OCI-LY7 (cell line): ENCODE results near the gene GABRG3. TPM values are rescaled to one million over a fixed set of nuclear protein-coding genes. Genes with fewer than 3 reads are reported as not detected.

Experiments used
- BruUV-seq: library from RNA; stranded (reverse); fragments of 400-500 nt; replicated peaks from 2 replicates; lab custom pipeline; 2021; lab: Mats Ljungman, UMichigan
- CTCF ChIA-PET: fragments of 300-600 bp; sonication (Branson Sonifier 250); formaldehyde crosslinking; loops from one replicate; lab custom pipeline; 2022; ENCODE audit warnings: antibody characterized with exemption; ENCODE audit not compliant: unreplicated experiment; lab: Charles Lee
- POLR2A ChIA-PET: fragments of 300-600 bp; sonication (Branson Sonifier 250); formaldehyde crosslinking; loops from one replicate; lab custom pipeline; 2022; ENCODE audit warnings: antibody characterized with exemption; lab: Charles Lee
- DNase-seq: peaks from one replicate; pipeline ENCODE4 v3.0.0-alpha.2; 2015; ENCODE audit warnings: low spot score
- H2AFZ ChIP-seq: fragments of 200-600 bp; sonication (generic), shearing (Covaris generic); 2 replicates; pipeline ENCODE4 v1.6.1; 2014; ENCODE audit warnings: mild to moderate bottlenecking, antibody characterized with exemption, low read length, moderate library complexity
- H3K27ac ChIP-seq: fragments of 200-600 bp; sonication (generic); 2 replicates; pipeline ENCODE4 v1.5.1; 2014; ENCODE audit warnings: mixed run types, low read depth, mild to moderate bottlenecking, moderate library complexity, low read length, inconsistent platforms; ENCODE audit not compliant: poor library complexity, severe bottlenecking
- H3K36me3 ChIP-seq: fragments of 200-600 bp; sonication (generic); 2 replicates; pipeline ENCODE4 v1.6.1; 2014; ENCODE audit warnings: mild to moderate bottlenecking, antibody characterized with exemption, low read length, moderate library complexity, mixed read lengths; ENCODE audit not compliant: insufficient read depth
- H3K4me1 ChIP-seq: fragments of 200-600 bp; sonication (generic); 2 replicates; pipeline ENCODE4 v1.5.1; 2014; ENCODE audit warnings: mild to moderate bottlenecking, low read length; ENCODE audit not compliant: insufficient read depth, poor library complexity, severe bottlenecking
- H3K4me2 ChIP-seq: fragments of 200-600 bp; sonication (generic); 2 replicates; pipeline ENCODE4 v1.6.1; 2014; ENCODE audit warnings: mild to moderate bottlenecking, low read length
- H3K4me3 ChIP-seq: fragments of 200-600 bp; sonication (generic); 2 replicates; pipeline ENCODE4 v1.5.1; 2014; ENCODE audit warnings: mild to moderate bottlenecking, low read depth, low read length; ENCODE audit not compliant: poor library complexity, severe bottlenecking
- H3K79me2 ChIP-seq: fragments of 200-600 bp; sonication (generic); 2 replicates; pipeline ENCODE4 v1.6.1; 2016; ENCODE audit warnings: low read depth, mild to moderate bottlenecking, low read length, moderate library complexity, mixed read lengths; ENCODE audit not compliant: insufficient read depth
- H3K9me2 ChIP-seq: fragments of 200-600 bp; sonication (generic); 2 replicates; pipeline ENCODE4 v1.6.1; 2016; ENCODE audit warnings: mild to moderate bottlenecking, low read length, mixed read lengths; ENCODE audit not compliant: insufficient read depth
- H3K9me3 ChIP-seq: fragments of 200-600 bp; sonication (generic); 2 replicates; pipeline ENCODE4 v1.6.1; 2014; ENCODE audit warnings: mild to moderate bottlenecking, mixed run types, low read length, mixed read lengths
- H4K20me1 ChIP-seq: fragments of 200-600 bp; sonication (generic); 2 replicates; pipeline ENCODE4 v1.6.1; 2014; ENCODE audit warnings: mild to moderate bottlenecking, antibody characterized with exemption, low read length, moderate library complexity, mixed read lengths; ENCODE audit not compliant: insufficient read depth
- EZH2phosphoT487 ChIP-seq: fragments of 200-600 bp; sonication (generic); IDR thresholded peaks from 2 replicates; pipeline ENCODE4 v1.6.1; 2018; ENCODE audit warnings: low read depth, borderline replicate concordance, mild to moderate bottlenecking, mixed run types, antibody characterized with exemption, low read length, moderate library complexity, mixed read lengths
- intact Hi-C: fragments of 100-400 bp; cut with micrococcal nuclease; formaldehyde crosslinking; loops from one replicate; pipeline ENCODE4 v1.10.0; 2022; ENCODE audit not compliant: unreplicated experiment
- total RNA-seq, 2 experiments: library from RNA; depleted of rRNA in 1 of 2; stranded (reverse); fragments of >200 nt in 1 of 2; shearing (Covaris generic) in 1 of 2; gene quantifications; 2 replicates each; pipeline ENCODE4 v1.2.3, GENCODE V29; 2014 to 2022
- TF ChIP-seq, protein P1 (sequence below): fragments of 200-600 bp; sonication (generic); conservative IDR thresholded peaks from 2 replicates; pipeline ENCODE4 v1.5.1; 2014; ENCODE audit warnings: mild to moderate bottlenecking, antibody characterized with exemption, low read length, moderate library complexity, mixed read lengths

Gene GABRG3
- total RNA-seq, 2 experiments from 2014 or later: not detected

DNA sequence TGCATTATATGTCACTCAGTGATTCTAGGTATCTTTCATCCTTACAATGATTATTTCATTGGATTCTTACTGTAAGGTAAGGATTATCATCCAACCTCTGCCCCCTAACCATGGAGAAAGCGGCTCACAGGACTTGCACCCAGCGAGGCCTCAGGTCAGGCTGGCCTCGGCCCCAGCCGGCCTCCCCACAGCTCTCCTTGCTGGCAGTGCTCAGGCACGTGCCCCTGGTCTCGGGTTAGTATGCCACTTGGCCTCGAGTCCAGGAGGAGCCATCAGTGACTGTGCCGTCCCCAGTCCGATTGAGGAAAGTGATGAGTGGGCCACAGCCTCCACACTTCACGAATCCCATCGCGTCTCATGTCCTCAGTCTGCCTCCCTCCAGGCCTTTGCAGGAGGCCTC lies 35.7 kb upstream of the GABRG3 start:
- no peak for DNase-seq
- ChIA-PET POLR2A (no interaction called here), CTCF (no interaction called here)
- no peak overlapping the region for H3K4me2 ChIP-seq
- no peak for TF ChIP-seq EZH2phosphoT487
- TF ChIP-seq, protein P1, sequence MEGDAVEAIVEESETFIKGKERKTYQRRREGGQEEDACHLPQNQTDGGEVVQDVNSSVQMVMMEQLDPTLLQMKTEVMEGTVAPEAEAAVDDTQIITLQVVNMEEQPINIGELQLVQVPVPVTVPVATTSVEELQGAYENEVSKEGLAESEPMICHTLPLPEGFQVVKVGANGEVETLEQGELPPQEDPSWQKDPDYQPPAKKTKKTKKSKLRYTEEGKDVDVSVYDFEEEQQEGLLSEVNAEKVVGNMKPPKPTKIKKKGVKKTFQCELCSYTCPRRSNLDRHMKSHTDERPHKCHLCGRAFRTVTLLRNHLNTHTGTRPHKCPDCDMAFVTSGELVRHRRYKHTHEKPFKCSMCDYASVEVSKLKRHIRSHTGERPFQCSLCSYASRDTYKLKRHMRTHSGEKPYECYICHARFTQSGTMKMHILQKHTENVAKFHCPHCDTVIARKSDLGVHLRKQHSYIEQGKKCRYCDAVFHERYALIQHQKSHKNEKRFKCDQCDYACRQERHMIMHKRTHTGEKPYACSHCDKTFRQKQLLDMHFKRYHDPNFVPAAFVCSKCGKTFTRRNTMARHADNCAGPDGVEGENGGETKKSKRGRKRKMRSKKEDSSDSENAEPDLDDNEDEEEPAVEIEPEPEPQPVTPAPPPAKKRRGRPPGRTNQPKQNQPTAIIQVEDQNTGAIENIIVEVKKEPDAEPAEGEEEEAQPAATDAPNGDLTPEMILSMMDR: no peak
- no peaks in the 10 kb centered on the region for H3K79me2 ChIP-seq
- no peaks in the 10 kb centered on the region for H3K9me3 ChIP-seq
- H3K4me1 ChIP-seq: no peaks in the 10 kb centered on the region
- H3K27ac ChIP-seq: no peak overlapping the region
- H3K36me3 ChIP-seq: no peaks in the 10 kb centered on the region
- no peak overlapping the region for H2AFZ ChIP-seq
- intact Hi-C loops: no loop called here
- BruUV-seq: no TSS peak
- H3K9me2 ChIP-seq: no peaks in the 10 kb centered on the region
- H4K20me1 ChIP-seq: no peaks in the 10 kb centered on the region
- H3K4me3 ChIP-seq: no peak overlapping the region

DNA sequence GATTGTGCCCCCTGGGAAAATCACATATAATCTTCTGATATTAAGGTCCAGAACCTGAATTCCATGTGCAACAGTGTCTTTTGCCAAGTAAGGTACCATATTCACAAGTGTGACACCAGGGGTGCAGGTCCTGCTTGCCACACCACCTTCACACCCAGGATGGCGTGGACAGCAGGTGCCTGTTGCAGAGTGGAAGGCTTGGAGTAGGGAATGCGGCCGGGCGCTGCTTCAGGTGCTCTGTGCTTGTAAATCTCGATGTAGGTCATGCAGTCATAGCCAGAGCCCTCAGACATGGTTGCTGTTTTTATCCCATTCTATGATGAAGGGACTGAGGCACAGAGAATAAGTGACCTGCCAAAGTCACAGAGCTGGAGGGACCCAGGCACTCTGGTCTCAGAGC lies 34.5 kb upstream of the GABRG3 start:
- POLR2A ChIA-PET: no interaction called here
- BruUV-seq: no TSS peak
- TF ChIP-seq EZH2phosphoT487: no peak
- TF ChIP-seq, protein P1: no peak

DNA sequence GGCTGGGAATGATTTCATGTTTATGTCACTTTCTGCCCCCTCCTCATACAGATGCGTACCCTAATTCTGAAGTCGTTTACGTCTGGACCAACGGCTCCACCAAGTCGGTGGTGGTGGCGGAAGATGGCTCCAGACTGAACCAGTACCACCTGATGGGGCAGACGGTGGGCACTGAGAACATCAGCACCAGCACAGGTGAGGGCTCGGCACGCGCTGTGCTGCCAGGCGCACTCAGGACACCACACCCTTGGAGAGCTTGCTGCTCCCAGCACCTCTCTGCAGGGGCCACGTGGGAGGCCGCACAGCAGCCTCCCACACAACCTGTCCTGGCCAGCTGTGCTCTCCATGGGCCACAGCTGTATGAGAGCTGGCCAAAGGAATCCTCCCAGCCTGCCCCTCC lies 33.8 kb upstream of the GABRG3 start:
- Histone ChIP-seq H3K27ac (no peak overlapping the region), H3K4me2 (no peak overlapping the region), H3K36me3 (no peaks in the 10 kb centered on the region), H3K79me2 (no peaks in the 10 kb centered on the region), H2AFZ (no peak overlapping the region), H3K4me1 (no peaks in the 10 kb centered on the region), H3K9me2 (no peaks in the 10 kb centered on the region), H3K9me3 (no peaks in the 10 kb centered on the region), H4K20me1 (no peaks in the 10 kb centered on the region), H3K4me3 (no peak overlapping the region)
- intact Hi-C loops: no loop called here
- TF ChIP-seq, protein P1: no peak
- TF ChIP-seq EZH2phosphoT487: no peak
- no peak for DNase-seq
- ChIA-PET POLR2A (no interaction called here), CTCF (no interaction called here)
- BruUV-seq: no TSS peak

More for the DNA sequence above, 34.5 kb upstream of the GABRG3 start:
- H3K9me3 ChIP-seq: no peaks in the 10 kb centered on the region
- no peak overlapping the region for H2AFZ ChIP-seq
- H3K36me3 ChIP-seq: no peaks in the 10 kb centered on the region
- no peaks in the 10 kb centered on the region for H3K9me2 ChIP-seq
- H3K4me3 ChIP-seq: no peak overlapping the region
- no peak for DNase-seq
- H3K4me1 ChIP-seq: no peaks in the 10 kb centered on the region
- no peak overlapping the region for H3K4me2 ChIP-seq
- no peak overlapping the region for H3K27ac ChIP-seq
- no peaks in the 10 kb centered on the region for H3K79me2 ChIP-seq
- H4K20me1 ChIP-seq: no peaks in the 10 kb centered on the region
- CTCF ChIA-PET: no interaction called here
- intact Hi-C loops: no loop called here
